ENCODE data around the gene GSG1L. TPM values are rescaled to one million over a fixed set of nuclear protein-coding genes. Genes with fewer than 3 reads are reported as not detected.
"Not testable (repeated sequence)": the region's sequence is repeated elsewhere in the genome, so short reads cannot be mapped to it uniquely, and the experiment has no call there.

GSG1L gene
- total and polyA plus RNA-seq, 4 experiments from 2014 or later: 0.27 TPM; not detected in 3

DNA sequence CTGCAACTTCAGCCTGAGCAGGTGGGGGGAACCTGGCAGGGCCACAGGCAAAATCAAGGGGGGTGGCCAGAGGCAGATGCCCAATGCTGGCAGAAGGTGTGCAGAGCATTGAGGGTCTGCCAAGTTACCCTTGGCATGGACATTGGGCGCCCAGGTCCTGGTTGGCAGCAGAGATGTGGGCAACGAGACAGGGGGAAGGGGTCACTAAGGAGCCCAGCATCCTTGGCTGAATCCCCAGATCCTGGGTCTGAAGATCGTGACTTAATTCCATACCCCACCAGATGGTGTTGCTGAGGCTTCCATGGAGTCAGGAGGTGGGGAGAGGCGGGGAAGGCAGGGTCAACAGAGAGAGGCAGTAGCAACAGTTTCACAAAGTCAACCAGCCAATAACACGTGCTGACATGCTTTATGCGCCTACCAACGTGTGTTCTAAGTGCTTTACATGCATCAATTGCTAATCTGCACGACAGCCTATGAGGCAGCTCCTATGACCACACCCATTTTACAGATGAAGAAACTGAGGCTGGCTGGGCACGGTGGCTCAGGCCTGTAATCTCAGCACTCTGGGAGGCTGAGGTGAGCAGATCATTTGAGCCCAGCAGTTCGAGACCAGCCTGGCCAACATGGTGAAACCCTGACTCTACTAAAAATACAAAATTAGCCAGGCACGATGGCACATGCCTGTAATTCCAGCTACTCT is 83.3 kb downstream of the GSG1L start:
- Mint-ChIP-seq H3K9me3 (peaks cover 0 to 3% (median 0%) of the 10 kb centered on the region in 8 donors), H3K27me3 (peaks cover 8 to 12% of the 10 kb centered on the region in 2 donors), H3K4me1 (no peaks in the 10 kb centered on the region), H3K4me3 (no peak overlapping the region), H3K27ac (no peak overlapping the region), H3K36me3 (no peaks in the 10 kb centered on the region)
- no peak for DNase-seq
- Histone ChIP-seq H3K27me3 (ENCODE audit: insufficient read depth, low read length) (no peaks in the 10 kb centered on the region), H3K4me1 (ENCODE audit: insufficient read depth, low read length) (no peaks in the 10 kb centered on the region), H3K36me3 (ENCODE audit: insufficient read depth, low read length) (no peaks in the 10 kb centered on the region), H3K27ac (ENCODE audit: low read depth, low read length) (no peak overlapping the region), H3K9me3 (ENCODE audit: control insufficient read depth in 1 of 2, low read length in 2 of 2) (no peaks in the 10 kb centered on the region), H3K4me3 (ENCODE audit: low read length in 2 of 2) (no peak overlapping the region)
- intact Hi-C loops (cut with micrococcal nuclease): no loop called here
- ChIA-PET POLR2A (ENCODE audit: partially characterized antibody) (no interaction called here), CTCF (ENCODE audit: partially characterized antibody) (no interaction called here)

DNA sequence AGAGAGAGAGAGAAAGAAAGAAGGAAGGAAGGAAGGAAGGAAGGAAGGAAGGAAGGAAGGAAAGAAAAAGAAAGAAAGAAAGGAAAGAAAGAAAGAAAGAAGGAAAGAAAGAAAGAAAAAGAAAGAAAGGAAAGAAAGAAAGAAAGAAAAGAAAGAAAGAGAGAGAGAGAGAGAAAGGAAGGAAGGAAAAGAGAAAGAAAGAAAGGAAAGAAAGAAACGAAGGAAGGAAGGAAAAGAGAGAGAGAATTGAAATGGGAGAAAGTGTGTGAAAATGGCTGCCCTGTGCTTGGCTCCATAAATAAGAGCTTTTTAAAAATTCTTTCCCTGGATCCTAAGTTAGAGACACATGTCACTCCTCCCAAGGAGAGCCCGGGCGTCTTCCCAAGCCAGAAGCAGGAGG is 83.8 kb downstream of the GSG1L start:
- H3K4me1 Mint-ChIP-seq; H3K4me3 ChIP-seq (ENCODE audit: low read length in 2 of 2); CTCF ChIA-PET (ENCODE audit: partially characterized antibody); DNase-seq; H3K27ac Mint-ChIP-seq; H3K9me3 Mint-ChIP-seq; H3K4me3 Mint-ChIP-seq; H3K27ac ChIP-seq (ENCODE audit: low read depth, low read length); H3K4me1 ChIP-seq (ENCODE audit: insufficient read depth, low read length); H3K27me3 ChIP-seq (ENCODE audit: insufficient read depth, low read length); H3K36me3 Mint-ChIP-seq; H3K9me3 ChIP-seq (ENCODE audit: control insufficient read depth in 1 of 2, low read length in 2 of 2); H3K36me3 ChIP-seq (ENCODE audit: insufficient read depth, low read length); intact Hi-C loops (cut with micrococcal nuclease); POLR2A ChIA-PET (ENCODE audit: partially characterized antibody): not testable (repeated sequence)
- peaks cover 8 to 12% of the 10 kb centered on the region in 2 donors for H3K27me3 Mint-ChIP-seq

DNA sequence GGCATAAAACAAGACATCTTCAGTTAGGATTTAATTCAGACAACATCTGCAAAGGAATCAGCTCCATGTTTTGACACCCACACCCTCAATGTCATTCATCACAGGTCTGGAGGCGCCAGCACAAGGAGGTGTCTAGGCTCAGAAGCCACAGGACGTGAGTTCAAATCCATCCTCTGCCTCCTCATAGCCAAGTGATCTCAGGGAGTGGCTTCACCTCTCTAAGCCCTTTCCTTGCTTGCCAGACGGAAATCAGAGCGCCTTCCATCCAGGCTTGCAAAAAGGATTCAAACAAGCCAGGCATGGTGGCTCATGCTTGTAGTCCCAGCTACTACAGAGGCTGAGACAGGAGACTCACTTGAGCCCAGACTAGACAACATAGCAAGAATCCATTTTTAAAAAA is 84.6 kb downstream of the GSG1L start:
- Mint-ChIP-seq H3K27ac (no peak overlapping the region), H3K9me3 (peaks cover 0 to 3% (median 0%) of the 10 kb centered on the region in 8 donors), H3K4me3 (no peak overlapping the region), H3K36me3 (no peaks in the 10 kb centered on the region), H3K4me1 (no peaks in the 10 kb centered on the region), H3K27me3 (peaks cover 8 to 12% of the 10 kb centered on the region in 2 donors)
- Histone ChIP-seq H3K27ac (ENCODE audit: low read depth, low read length) (no peak overlapping the region), H3K9me3 (ENCODE audit: control insufficient read depth in 1 of 2, low read length in 2 of 2) (no peaks in the 10 kb centered on the region), H3K27me3 (ENCODE audit: insufficient read depth, low read length) (no peaks in the 10 kb centered on the region), H3K4me3 (ENCODE audit: low read length in 2 of 2) (no peak overlapping the region), H3K36me3 (ENCODE audit: insufficient read depth, low read length) (no peaks in the 10 kb centered on the region), H3K4me1 (ENCODE audit: insufficient read depth, low read length) (no peaks in the 10 kb centered on the region)
- ChIA-PET CTCF (ENCODE audit: partially characterized antibody) (no interaction called here), POLR2A (ENCODE audit: partially characterized antibody) (no interaction called here)
- no peak for DNase-seq
- intact Hi-C loops (cut with micrococcal nuclease): no loop called here

DNA sequence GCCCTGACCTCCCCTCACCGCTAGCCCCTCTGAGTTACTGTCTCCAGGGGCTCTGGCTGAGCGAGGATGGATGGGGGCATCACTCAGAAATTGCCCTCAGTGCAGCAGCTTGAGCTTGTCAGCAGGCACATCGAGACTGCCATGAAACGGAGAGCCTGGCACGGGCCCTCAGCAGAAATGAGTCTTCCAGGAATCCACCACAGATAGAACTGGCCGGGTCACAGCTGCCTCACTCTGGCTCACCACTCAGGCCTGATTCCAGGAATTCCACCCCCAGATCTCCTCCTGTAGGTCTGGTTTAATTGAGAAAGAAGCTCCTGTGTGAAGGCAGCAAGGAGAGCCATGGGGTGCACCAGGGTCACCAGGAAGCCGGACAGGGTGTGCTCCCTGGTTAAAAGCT is 85.5 kb downstream of the GSG1L start:
- Histone ChIP-seq H3K27me3 (ENCODE audit: insufficient read depth, low read length) (no peaks in the 10 kb centered on the region), H3K4me1 (ENCODE audit: insufficient read depth, low read length) (no peaks in the 10 kb centered on the region), H3K4me3 (ENCODE audit: low read length in 2 of 2) (no peak overlapping the region), H3K36me3 (ENCODE audit: insufficient read depth, low read length) (no peaks in the 10 kb centered on the region), H3K27ac (ENCODE audit: low read depth, low read length) (no peak overlapping the region), H3K9me3 (ENCODE audit: control insufficient read depth in 1 of 2, low read length in 2 of 2) (no peaks in the 10 kb centered on the region)
- no peaks in the 10 kb centered on the region for H3K36me3 Mint-ChIP-seq
- CTCF ChIA-PET (ENCODE audit: partially characterized antibody): no interaction called here
- POLR2A ChIA-PET (ENCODE audit: partially characterized antibody): no interaction called here
- peaks cover 6 to 12% of the 10 kb centered on the region in 2 donors for H3K27me3 Mint-ChIP-seq
- H3K27ac Mint-ChIP-seq: no peak overlapping the region
- H3K4me1 Mint-ChIP-seq: no peaks in the 10 kb centered on the region
- intact Hi-C loops (cut with micrococcal nuclease): no loop called here
- no peak overlapping the region for H3K4me3 Mint-ChIP-seq
- peaks cover 0 to 3% (median 0%) of the 10 kb centered on the region in 8 donors for H3K9me3 Mint-ChIP-seq
- DNase-seq: no peak

DNA sequence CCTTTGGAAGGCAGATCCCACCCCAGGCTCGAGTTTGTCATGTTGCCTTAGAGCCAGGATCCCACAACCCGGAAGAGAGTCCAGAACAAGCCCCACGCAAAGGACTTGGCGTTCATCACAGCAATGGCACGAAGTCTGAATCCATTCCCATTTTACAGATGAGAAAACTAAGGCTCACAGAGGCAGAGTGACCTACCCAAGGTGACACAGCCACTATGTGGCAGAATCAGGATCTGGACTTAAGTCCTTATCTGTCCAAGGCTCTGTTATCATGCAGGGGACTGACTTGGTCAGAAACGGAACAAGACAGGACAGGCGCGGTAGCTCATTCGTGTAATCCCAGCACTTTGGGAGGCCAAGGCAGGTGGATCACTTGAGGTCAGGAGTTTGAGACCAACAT is 86.5 kb downstream of the GSG1L start:
- POLR2A ChIA-PET (ENCODE audit: partially characterized antibody): no interaction called here
- Histone ChIP-seq H3K27me3 (ENCODE audit: insufficient read depth, low read length) (no peaks in the 10 kb centered on the region), H3K9me3 (ENCODE audit: control insufficient read depth in 1 of 2, low read length in 2 of 2) (no peaks in the 10 kb centered on the region), H3K36me3 (ENCODE audit: insufficient read depth, low read length) (no peaks in the 10 kb centered on the region), H3K4me1 (ENCODE audit: insufficient read depth, low read length) (no peaks in the 10 kb centered on the region), H3K27ac (ENCODE audit: low read depth, low read length) (no peak overlapping the region), H3K4me3 (ENCODE audit: low read length in 2 of 2) (no peak overlapping the region)
- no peaks in the 10 kb centered on the region for H3K9me3 Mint-ChIP-seq
- CTCF ChIA-PET (ENCODE audit: partially characterized antibody): interaction anchor here (0.6 kb wide), 1 partner anchor 9 kb away, joined by 4 read pairs; no protein-coding TSS in a partner anchor
- H3K4me1 Mint-ChIP-seq: peaks cover 0 to 5% (median 2%) of the 10 kb centered on the region in 4 donors
- no peaks in the 10 kb centered on the region for H3K36me3 Mint-ChIP-seq
- intact Hi-C loops (cut with micrococcal nuclease): no loop called here
- no peak overlapping the region for H3K4me3 Mint-ChIP-seq
- peaks cover 6 to 12% of the 10 kb centered on the region in 2 donors for H3K27me3 Mint-ChIP-seq
- DNase-seq: no peak
- no peak overlapping the region for H3K27ac Mint-ChIP-seq

DNA sequence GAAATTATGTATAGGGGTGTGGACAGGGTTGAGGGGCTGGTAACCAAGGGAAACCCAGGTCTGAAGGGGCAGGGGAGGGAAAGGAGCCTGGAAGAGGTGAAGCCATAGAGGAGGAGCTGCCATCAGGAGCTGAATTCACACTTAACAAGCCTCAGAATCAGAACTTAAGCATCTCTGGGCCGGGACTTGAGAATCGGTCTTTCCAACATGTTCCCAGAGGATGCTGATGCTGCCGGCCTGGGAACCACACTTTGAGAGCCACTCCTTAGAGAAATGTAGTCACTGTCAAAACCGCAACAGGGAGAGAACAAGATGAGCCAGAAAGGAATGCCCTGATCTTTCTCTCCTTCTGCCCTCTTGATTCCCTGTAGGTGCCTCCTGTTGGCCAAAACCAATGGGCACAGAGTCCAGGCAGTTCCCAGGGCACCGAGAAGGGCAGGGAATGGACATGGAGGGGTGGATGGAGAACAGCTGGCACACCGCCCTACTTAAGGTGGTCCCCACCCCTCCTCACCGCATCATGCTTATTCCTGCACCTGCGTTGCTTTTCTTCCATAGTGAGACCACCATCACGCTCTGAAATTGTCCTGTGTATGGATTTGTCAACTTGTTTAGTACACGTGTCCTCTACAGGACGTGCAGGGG is 88.5 kb downstream of the GSG1L start:
- no peak overlapping the region for H3K27ac Mint-ChIP-seq
- DNase-seq: no peak
- ChIA-PET POLR2A (ENCODE audit: partially characterized antibody) (no interaction called here), CTCF (ENCODE audit: partially characterized antibody) (no interaction called here)
- intact Hi-C loops (cut with micrococcal nuclease): no loop called here
- no peaks in the 10 kb centered on the region for H3K36me3 Mint-ChIP-seq
- H3K4me3 ChIP-seq (ENCODE audit: low read length in 2 of 2): no peak overlapping the region
- no peaks in the 10 kb centered on the region for H3K36me3 ChIP-seq (ENCODE audit: insufficient read depth, low read length)
- H3K4me1 ChIP-seq (ENCODE audit: insufficient read depth, low read length): no peaks in the 10 kb centered on the region
- no peak overlapping the region for H3K27ac ChIP-seq (ENCODE audit: low read depth, low read length)
- H3K27me3 Mint-ChIP-seq: peaks cover 8 to 12% of the 10 kb centered on the region in 2 donors
- H3K27me3 ChIP-seq (ENCODE audit: insufficient read depth, low read length): no peaks in the 10 kb centered on the region
- H3K4me3 Mint-ChIP-seq: no peak overlapping the region
- no peaks in the 10 kb centered on the region for H3K9me3 ChIP-seq (ENCODE audit: control insufficient read depth in 1 of 2, low read length in 2 of 2)
- peaks cover 0 to 5% (median 2%) of the 10 kb centered on the region in 4 donors for H3K4me1 Mint-ChIP-seq
- H3K9me3 Mint-ChIP-seq: no peaks in the 10 kb centered on the region

DNA sequence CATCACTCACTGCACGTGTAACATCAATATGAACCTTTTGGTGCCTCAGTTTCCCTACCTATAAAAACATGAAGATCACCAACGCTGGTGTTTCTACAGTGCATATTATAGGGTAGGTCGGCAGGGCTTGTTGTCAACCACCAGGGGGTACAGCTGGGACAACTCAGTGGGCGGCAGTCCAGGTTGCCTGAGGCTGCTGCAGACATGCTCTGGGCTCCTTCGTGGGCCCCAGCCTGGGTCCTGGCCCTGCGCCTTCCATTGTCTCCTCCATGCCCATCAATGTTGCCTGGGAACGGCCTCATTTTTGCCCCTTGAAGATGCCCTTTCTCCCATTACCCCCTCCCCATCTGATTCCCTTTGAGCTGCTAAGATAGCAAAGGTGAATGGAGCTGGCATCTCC is 89.8 kb downstream of the GSG1L start:
- Histone ChIP-seq H3K4me3 (ENCODE audit: low read length in 2 of 2) (no peak overlapping the region), H3K27ac (ENCODE audit: low read depth, low read length) (no peak overlapping the region), H3K4me1 (ENCODE audit: insufficient read depth, low read length) (no peaks in the 10 kb centered on the region), H3K36me3 (ENCODE audit: insufficient read depth, low read length) (no peaks in the 10 kb centered on the region), H3K27me3 (ENCODE audit: insufficient read depth, low read length) (no peaks in the 10 kb centered on the region), H3K9me3 (ENCODE audit: control insufficient read depth in 1 of 2, low read length in 2 of 2) (no peaks in the 10 kb centered on the region)
- no peak for DNase-seq
- Mint-ChIP-seq H3K36me3 (no peaks in the 10 kb centered on the region), H3K27me3 (peaks cover 10 to 15% of the 10 kb centered on the region in 2 donors), H3K27ac (no peak overlapping the region), H3K4me1 (peaks cover 0 to 5% (median 2%) of the 10 kb centered on the region in 4 donors), H3K9me3 (no peaks in the 10 kb centered on the region), H3K4me3 (no peak overlapping the region)
- ChIA-PET CTCF (ENCODE audit: partially characterized antibody) (interaction anchor here (1.3 to 3.1 kb wide), 3 partner anchors 13 to 243 kb away, joined by 5 to 29 read pairs (median 21); no protein-coding TSS in a partner anchor), POLR2A (ENCODE audit: partially characterized antibody) (no interaction called here)
- intact Hi-C loops (cut with micrococcal nuclease): no loop called here
